ENCODE data around the gene HDGF.

GRCh38 chr1:156755527-156755950 lies 4.1 kb upstream of the HDGF start:
- TF ChIP-seq POLR2A (IDR thresholded peaks at IDR 0.05) = no peak
- TF ChIP-seq, protein P1, sequence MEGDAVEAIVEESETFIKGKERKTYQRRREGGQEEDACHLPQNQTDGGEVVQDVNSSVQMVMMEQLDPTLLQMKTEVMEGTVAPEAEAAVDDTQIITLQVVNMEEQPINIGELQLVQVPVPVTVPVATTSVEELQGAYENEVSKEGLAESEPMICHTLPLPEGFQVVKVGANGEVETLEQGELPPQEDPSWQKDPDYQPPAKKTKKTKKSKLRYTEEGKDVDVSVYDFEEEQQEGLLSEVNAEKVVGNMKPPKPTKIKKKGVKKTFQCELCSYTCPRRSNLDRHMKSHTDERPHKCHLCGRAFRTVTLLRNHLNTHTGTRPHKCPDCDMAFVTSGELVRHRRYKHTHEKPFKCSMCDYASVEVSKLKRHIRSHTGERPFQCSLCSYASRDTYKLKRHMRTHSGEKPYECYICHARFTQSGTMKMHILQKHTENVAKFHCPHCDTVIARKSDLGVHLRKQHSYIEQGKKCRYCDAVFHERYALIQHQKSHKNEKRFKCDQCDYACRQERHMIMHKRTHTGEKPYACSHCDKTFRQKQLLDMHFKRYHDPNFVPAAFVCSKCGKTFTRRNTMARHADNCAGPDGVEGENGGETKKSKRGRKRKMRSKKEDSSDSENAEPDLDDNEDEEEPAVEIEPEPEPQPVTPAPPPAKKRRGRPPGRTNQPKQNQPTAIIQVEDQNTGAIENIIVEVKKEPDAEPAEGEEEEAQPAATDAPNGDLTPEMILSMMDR (IDR thresholded peaks at IDR 0.05) = no peak

All from testis (tissue), 2 donors.